ENCODE data around the gene PKN2. TPM values are rescaled to one million over a fixed set of nuclear protein-coding genes. Genes with fewer than 3 reads are reported as not detected.

PKN2 gene
- total and polyA plus RNA-seq, 2 experiments from 2014 or later, result 14.6 to 29.4 TPM

- Histone ChIP-seq H2AFZ (no peak overlapping the region), H3K79me2 (replicated peaks; ENCODE audit: insufficient read depth) (peaks cover 62% of the 10 kb centered on the region), H3K4me3 (peak overlapping the region; percentile 71), H3K9me2 (ENCODE audit: insufficient read depth) (no peaks in the 10 kb centered on the region), H3K4me1 (ENCODE audit: insufficient read depth) (peaks cover 9% of the 10 kb centered on the region), H3K4me2 (peak overlapping the region; percentile 86), H3K27ac (ENCODE audit: low read depth) (peak overlapping the region; percentile 63), H3K36me3 (ENCODE audit: insufficient read depth) (no peaks in the 10 kb centered on the region), H3K27me3 (ENCODE audit: insufficient read depth) (no peaks in the 10 kb centered on the region), H3F3A (replicated peaks; ENCODE audit: low read depth) (peaks cover 4% of the 10 kb centered on the region), H4K20me1 (replicated peaks; ENCODE audit: insufficient read depth) (0 out of 2 replicates have a peak, but pooled peaks cover 3% of the 10 kb centered on the region)
- Mint-ChIP-seq H3K27me3 (ENCODE audit: insufficient read depth, low read depth, poor library complexity) (peaks cover 9% of the 10 kb centered on the region), H3K36me3 (ENCODE audit: low read depth) (no peaks in the 10 kb centered on the region; the same call in 2 of the 3 replicates), H3K4me1 (peaks cover 6% of the 10 kb centered on the region), H3K4me3 (peak overlapping the region; percentile 89), H3K27ac (peak overlapping the region; percentile 87), H3K9me3 (no peaks in the 10 kb centered on the region)
- DNase-seq (ENCODE audit: low spot score) (no peak), ATAC-seq (no peak)
- no peak for TF ChIP-seq EZH2phosphoT487 (IDR thresholded peaks at IDR 0.05; ENCODE audit: unreplicated experiment)
- TF ChIP-seq, protein P1, sequence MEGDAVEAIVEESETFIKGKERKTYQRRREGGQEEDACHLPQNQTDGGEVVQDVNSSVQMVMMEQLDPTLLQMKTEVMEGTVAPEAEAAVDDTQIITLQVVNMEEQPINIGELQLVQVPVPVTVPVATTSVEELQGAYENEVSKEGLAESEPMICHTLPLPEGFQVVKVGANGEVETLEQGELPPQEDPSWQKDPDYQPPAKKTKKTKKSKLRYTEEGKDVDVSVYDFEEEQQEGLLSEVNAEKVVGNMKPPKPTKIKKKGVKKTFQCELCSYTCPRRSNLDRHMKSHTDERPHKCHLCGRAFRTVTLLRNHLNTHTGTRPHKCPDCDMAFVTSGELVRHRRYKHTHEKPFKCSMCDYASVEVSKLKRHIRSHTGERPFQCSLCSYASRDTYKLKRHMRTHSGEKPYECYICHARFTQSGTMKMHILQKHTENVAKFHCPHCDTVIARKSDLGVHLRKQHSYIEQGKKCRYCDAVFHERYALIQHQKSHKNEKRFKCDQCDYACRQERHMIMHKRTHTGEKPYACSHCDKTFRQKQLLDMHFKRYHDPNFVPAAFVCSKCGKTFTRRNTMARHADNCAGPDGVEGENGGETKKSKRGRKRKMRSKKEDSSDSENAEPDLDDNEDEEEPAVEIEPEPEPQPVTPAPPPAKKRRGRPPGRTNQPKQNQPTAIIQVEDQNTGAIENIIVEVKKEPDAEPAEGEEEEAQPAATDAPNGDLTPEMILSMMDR (conservative IDR thresholded peaks at IDR 0.05; ENCODE audit: low read depth in 2 of 2), result 0 out of 4 replicates have a peak, but pooled peaks of 1 of the 2 experiments have one; percentile 5
These were observed 1.2 kb downstream of the PKN2 start for GRCh38 chr1:88685259-88685620.

- no peaks in the 10 kb centered on the region for H3K27me3 ChIP-seq (ENCODE audit: insufficient read depth)
- H2AFZ ChIP-seq, result no peak overlapping the region
- H4K20me1 ChIP-seq (replicated peaks; ENCODE audit: insufficient read depth), result peaks cover 19% of the 10 kb centered on the region
- H3K9me2 ChIP-seq (ENCODE audit: insufficient read depth), result no peaks in the 10 kb centered on the region
- H3K27ac ChIP-seq (ENCODE audit: low read depth), result no peak overlapping the region
- peaks cover 100% of the 10 kb centered on the region for H3K79me2 ChIP-seq (replicated peaks; ENCODE audit: insufficient read depth)
- H3K4me2 ChIP-seq, result no peak overlapping the region
- ATAC-seq, result no peak
- no peak overlapping the region for H3K27ac Mint-ChIP-seq
- TF ChIP-seq JUNB (IDR thresholded peaks at IDR 0.05; ENCODE audit: unreplicated experiment) (no peak), REST (IDR thresholded peaks at IDR 0.05; ENCODE audit: unreplicated experiment) (no peak), STAT1 (IDR thresholded peaks at IDR 0.05; ENCODE audit: unreplicated experiment) (no peak), EZH2phosphoT487 (IDR thresholded peaks at IDR 0.05; ENCODE audit: unreplicated experiment) (no peak), NANOG (IDR thresholded peaks at IDR 0.05; ENCODE audit: borderline replicate concordance) (no peak), ETS1 (IDR thresholded peaks at IDR 0.05) (no peak), CREB1 (CRISPR knock-in tag; IDR thresholded peaks at IDR 0.05; ENCODE audit: low read depth) (no peak)
- TF ChIP-seq, protein P1 (conservative IDR thresholded peaks at IDR 0.05; ENCODE audit: low read depth in 2 of 2), result no peak
- H3K27me3 Mint-ChIP-seq (ENCODE audit: insufficient read depth, low read depth, poor library complexity), result no peaks in the 10 kb centered on the region
- no peaks in the 10 kb centered on the region; the same call in 2 of the 3 replicates for H3K36me3 Mint-ChIP-seq (ENCODE audit: low read depth)
- H3F3A ChIP-seq (replicated peaks; ENCODE audit: low read depth), result no peaks in the 10 kb centered on the region
- H3K4me3 ChIP-seq, result no peak overlapping the region
- peaks cover 11% of the 10 kb centered on the region for H3K4me1 Mint-ChIP-seq
- DNase-seq (ENCODE audit: low spot score), result no peak
- 0 out of 2 replicates have a peak, but pooled peaks cover under 1% of the 10 kb centered on the region for H3K4me1 ChIP-seq (ENCODE audit: insufficient read depth)
- H3K9me3 Mint-ChIP-seq, result no peaks in the 10 kb centered on the region
- H3K36me3 ChIP-seq (ENCODE audit: insufficient read depth), result no peaks in the 10 kb centered on the region
- H3K4me3 Mint-ChIP-seq, result no peak overlapping the region
These were observed 7.5 kb downstream of the PKN2 start for GRCh38 chr1:88691540-88691939.

All from GM23338 (cell line).